HAP-1 (cell line): ENCODE measurements around the gene SLK.

Source experiments
- DNase-seq, 2 experiments: peaks; one replicate each; pipeline ENCODE4 v3.0.0-alpha.2; 2016 to 2020; ENCODE audit warnings: low spot score in 2 of 2
- H3K27me3 ChIP-seq: fragments of 250-450 bp; sonication (Bioruptor Pico); 2 replicates; pipeline ENCODE4 v1.5.1; 2020; ENCODE audit warnings: low read depth, mild to moderate bottlenecking, moderate library complexity
- H3K36me3 ChIP-seq: fragments of 250-450 bp; sonication (Bioruptor Pico); replicated peaks from 2 replicates; pipeline ENCODE4 v1.5.1; 2020; ENCODE audit warnings: mild to moderate bottlenecking
- H3K4me1 ChIP-seq: fragments of 250-450 bp; sonication (Bioruptor Pico); 2 replicates; pipeline ENCODE4 v1.5.1; 2020; ENCODE audit warnings: mild to moderate bottlenecking
- H3K4me3 ChIP-seq: fragments of 250-450 bp; sonication (Bioruptor Pico); 2 replicates; pipeline ENCODE4 v1.5.1; 2020; ENCODE audit warnings: mild to moderate bottlenecking, moderate library complexity
- H3K9me3 ChIP-seq: fragments of 250-450 bp; sonication (Bioruptor Pico); 2 replicates; pipeline ENCODE4 v1.5.1; 2020; ENCODE audit warnings: mild to moderate bottlenecking, moderate library complexity
- in situ Hi-C: fragments of 300-500 bp; cut with MboI; formaldehyde crosslinking; loops from 3 replicates; pipeline ENCODE4 v1.14.3; 2020; ENCODE audit warnings: low sequenced_read_pairs, inconsistent platforms, mixed read lengths

The SLK gene

GRCh38 chr10:103966671-103967447 lies at the start of gene SLK:
Gene SLK, plus strand, starts transcription at chr10:103967140. Its CDS starts 606 bp downstream, at chr10:103967746.
- DNase-seq: peak; percentile 56 to 79
- peaks cover 10% of the 10 kb centered on the region for H3K4me1 ChIP-seq
- no peaks in the 10 kb centered on the region for H3K27me3 ChIP-seq
- no peaks in the 10 kb centered on the region for H3K36me3 ChIP-seq
- peak within 1 kb of the TSS; percentile 60 for H3K4me3 ChIP-seq
- no peaks in the 10 kb centered on the region for H3K9me3 ChIP-seq
- in situ Hi-C loops: loop anchor here (10.0 kb wide), 1 partner anchor 158 kb away; the partner anchor contains the start of gene SFR1

GRCh38 chr10:103917302-103918052 lies 49.5 kb upstream of the SLK start:
- Histone ChIP-seq H3K9me3 (peaks cover 4% of the 10 kb centered on the region; the same call in 1 of the 2 replicates), H3K4me3 (peak overlapping the region; percentile 52), H3K4me1 (peaks cover 17% of the 10 kb centered on the region), H3K27me3 (no peaks in the 10 kb centered on the region), H3K36me3 (no peaks in the 10 kb centered on the region)
- peak; percentile 31 to 59 for DNase-seq
- in situ Hi-C loops: no loop called here

GRCh38 chr10:103918053-103918846 lies 48.7 kb upstream of the SLK start, which contains the start of gene STN1:
Gene STN1, minus strand, starts transcription at chr10:103918184. Its CDS starts 590 bp downstream, at chr10:103917594.
- Histone ChIP-seq H3K27me3 (no peaks in the 10 kb centered on the region), H3K9me3 (peaks cover 4% of the 10 kb centered on the region; the same call in 1 of the 2 replicates), H3K36me3 (no peaks in the 10 kb centered on the region), H3K4me3 (peak within 1 kb of the TSS; percentile 52), H3K4me1 (peaks cover 17% of the 10 kb centered on the region)
- DNase-seq: peak; percentile 92 to 98
- in situ Hi-C loops: no loop called here

GRCh38 chr10:103919648-103920025 lies 47.3 kb upstream of the SLK start:
- no peak for DNase-seq

GRCh38 chr10:103921248-103921647 lies 45.7 kb upstream of the SLK start:
- Histone ChIP-seq H3K9me3 (no peaks in the 10 kb centered on the region), H3K27me3 (no peaks in the 10 kb centered on the region), H3K36me3 (no peaks in the 10 kb centered on the region), H3K4me1 (peaks cover 14% of the 10 kb centered on the region), H3K4me3 (no peak overlapping the region)
- DNase-seq: no peak
- in situ Hi-C loops: no loop called here

More at GRCh38 chr10:103919648-103920025, 47.3 kb upstream of the SLK start:
- H3K9me3 ChIP-seq: peaks cover 4% of the 10 kb centered on the region; the same call in 1 of the 2 replicates
- H3K36me3 ChIP-seq: no peaks in the 10 kb centered on the region
- peaks cover 17% of the 10 kb centered on the region for H3K4me1 ChIP-seq
- H3K27me3 ChIP-seq: no peaks in the 10 kb centered on the region
- no peak overlapping the region for H3K4me3 ChIP-seq
- in situ Hi-C loops: no loop called here

- Histone ChIP-seq H3K9me3 (no peaks in the 10 kb centered on the region), H3K4me1 (peaks cover 9% of the 10 kb centered on the region), H3K36me3 (no peaks in the 10 kb centered on the region), H3K27me3 (no peaks in the 10 kb centered on the region), H3K4me3 (no peak overlapping the region)
- in situ Hi-C loops: no loop called here
- no peak for DNase-seq
Measured at GRCh38 chr10:103921750-103922195, 45.2 kb upstream of the SLK start.

GRCh38 chr10:103922659-103923058 lies 44.3 kb upstream of the SLK start:
- Histone ChIP-seq H3K9me3 (no peaks in the 10 kb centered on the region), H3K27me3 (no peaks in the 10 kb centered on the region), H3K4me1 (peaks cover 5% of the 10 kb centered on the region), H3K4me3 (no peak overlapping the region), H3K36me3 (no peaks in the 10 kb centered on the region)
- DNase-seq: no peak
- in situ Hi-C loops: no loop called here

- H3K9me3 ChIP-seq: no peaks in the 10 kb centered on the region
- H3K4me3 ChIP-seq: no peak overlapping the region
- H3K27me3 ChIP-seq: no peaks in the 10 kb centered on the region; the same call in 1 of the 2 replicates
- in situ Hi-C loops: no loop called here
- no peaks in the 10 kb centered on the region for H3K36me3 ChIP-seq
- H3K4me1 ChIP-seq: peaks cover 4% of the 10 kb centered on the region
- no peak for DNase-seq
Measured at GRCh38 chr10:103923502-103923901, 43.4 kb upstream of the SLK start.

- Histone ChIP-seq H3K36me3 (no peaks in the 10 kb centered on the region), H3K9me3 (no peaks in the 10 kb centered on the region), H3K27me3 (no peaks in the 10 kb centered on the region; the same call in 1 of the 2 replicates), H3K4me1 (peaks cover 12% of the 10 kb centered on the region), H3K4me3 (no peak overlapping the region)
- in situ Hi-C loops: no loop called here
- no peak for DNase-seq
Measured at GRCh38 chr10:103925591-103925990, 41.3 kb upstream of the SLK start.

- H3K36me3 ChIP-seq: no peaks in the 10 kb centered on the region
- in situ Hi-C loops: no loop called here
- H3K9me3 ChIP-seq: no peaks in the 10 kb centered on the region
- no peak overlapping the region for H3K4me3 ChIP-seq
- peaks cover 12% of the 10 kb centered on the region for H3K4me1 ChIP-seq
- DNase-seq: no peak
- H3K27me3 ChIP-seq: no peaks in the 10 kb centered on the region; the same call in 1 of the 2 replicates
Measured at GRCh38 chr10:103926722-103927319, 40.1 kb upstream of the SLK start.

GRCh38 chr10:103928784-103929183 lies 38.2 kb upstream of the SLK start:
- Histone ChIP-seq H3K9me3 (no peaks in the 10 kb centered on the region), H3K4me3 (no peak overlapping the region), H3K36me3 (no peaks in the 10 kb centered on the region), H3K27me3 (no peaks in the 10 kb centered on the region; the same call in 1 of the 2 replicates), H3K4me1 (peaks cover 12% of the 10 kb centered on the region)
- DNase-seq: no peak
- in situ Hi-C loops: no loop called here

GRCh38 chr10:103929381-103929921 lies 37.5 kb upstream of the SLK start:
- in situ Hi-C loops: no loop called here
- Histone ChIP-seq H3K4me1 (peaks cover 12% of the 10 kb centered on the region), H3K36me3 (no peaks in the 10 kb centered on the region), H3K27me3 (no peaks in the 10 kb centered on the region; the same call in 1 of the 2 replicates), H3K9me3 (no peaks in the 10 kb centered on the region), H3K4me3 (no peak overlapping the region)
- no peak for DNase-seq

GRCh38 chr10:103930449-103930848 lies 36.5 kb upstream of the SLK start:
- Histone ChIP-seq H3K4me1 (peaks cover 12% of the 10 kb centered on the region), H3K27me3 (peaks cover 2% of the 10 kb centered on the region), H3K4me3 (no peak overlapping the region), H3K36me3 (no peaks in the 10 kb centered on the region), H3K9me3 (no peaks in the 10 kb centered on the region)
- in situ Hi-C loops: no loop called here
- DNase-seq: no peak
